Measurements from ENCODE around the gene KRTAP9-7.
A peak's percentile ranks its signal among the peaks of the same experiment; 100 is the strongest.

The KRTAP9-7 gene

DNA sequence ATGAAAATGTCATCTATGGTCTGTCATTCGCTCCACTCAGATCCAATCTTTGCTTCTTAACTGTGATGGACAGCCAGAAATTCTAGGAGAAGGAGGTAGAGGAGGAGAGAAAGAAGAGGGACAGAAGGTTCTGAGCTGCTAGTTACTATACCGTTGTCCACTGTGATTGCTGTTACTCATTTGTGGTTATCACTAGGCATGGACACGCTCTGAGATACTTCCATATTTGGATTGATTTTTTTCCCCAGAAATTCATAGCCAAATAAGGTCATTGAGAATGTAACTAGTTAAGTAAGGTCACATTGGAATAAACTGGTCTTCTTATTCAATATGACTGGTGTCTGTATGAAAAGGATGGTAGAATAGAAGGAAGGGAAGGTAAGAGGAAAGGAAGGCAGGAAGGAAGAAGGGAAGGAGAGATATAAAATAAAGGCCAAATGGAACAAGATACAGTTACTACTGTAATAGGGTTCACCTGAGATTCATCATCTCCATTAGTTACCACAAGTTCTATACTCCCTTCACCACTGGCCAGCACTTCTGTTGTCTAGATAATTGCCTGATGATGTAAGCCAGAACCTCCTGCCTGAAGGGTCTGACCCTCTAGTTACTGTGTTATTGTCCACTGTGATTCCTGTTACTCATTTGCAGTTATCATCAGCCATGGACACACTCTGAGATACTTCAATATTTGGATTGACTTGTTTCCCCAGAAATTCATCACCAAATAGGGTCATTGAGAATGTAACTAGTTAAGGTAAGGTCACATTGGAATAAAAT lies 2.9 kb downstream of the KRTAP9-7 start:
- DNase-seq = no peak

DNA sequence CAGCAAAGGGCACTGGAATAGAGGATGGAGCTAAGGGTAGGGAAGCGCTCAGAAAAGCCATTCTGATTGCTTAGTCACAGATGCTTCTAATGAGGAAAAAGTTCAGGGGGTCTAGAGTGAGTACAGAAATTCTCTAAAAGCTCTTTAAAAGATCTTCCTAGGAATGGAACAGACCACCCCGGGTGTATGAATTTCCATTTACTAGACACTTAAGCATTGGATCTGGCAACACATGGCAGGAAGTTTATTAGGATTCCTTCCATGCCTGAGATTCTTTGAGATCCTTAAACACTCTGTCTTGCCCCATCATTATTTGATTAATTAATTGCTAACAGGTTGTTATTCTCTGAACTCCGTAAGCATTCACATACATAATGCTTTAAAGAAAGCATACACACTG lies 8.5 kb downstream of the KRTAP9-7 start:
- DNase-seq = no peak

DNA sequence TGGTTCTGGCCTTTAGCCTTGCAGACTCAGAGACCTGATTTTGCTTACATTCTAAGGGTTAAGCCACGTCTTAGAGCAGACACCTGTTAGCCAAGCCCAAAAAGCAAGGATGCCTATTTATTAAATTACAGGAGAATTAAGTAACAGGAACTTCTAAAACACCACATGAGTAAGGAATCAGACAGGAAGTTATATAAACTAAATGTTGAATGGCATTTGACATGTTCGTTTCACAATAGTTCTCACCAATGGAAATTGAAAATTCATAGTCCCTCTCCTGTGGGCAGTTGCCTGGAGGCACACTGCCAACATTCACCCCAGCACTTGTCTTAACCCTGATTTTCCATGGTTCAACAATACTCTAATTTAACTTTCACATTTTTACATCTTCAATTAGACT lies 9.0 kb downstream of the KRTAP9-7 start:
- no peak for DNase-seq

DNA sequence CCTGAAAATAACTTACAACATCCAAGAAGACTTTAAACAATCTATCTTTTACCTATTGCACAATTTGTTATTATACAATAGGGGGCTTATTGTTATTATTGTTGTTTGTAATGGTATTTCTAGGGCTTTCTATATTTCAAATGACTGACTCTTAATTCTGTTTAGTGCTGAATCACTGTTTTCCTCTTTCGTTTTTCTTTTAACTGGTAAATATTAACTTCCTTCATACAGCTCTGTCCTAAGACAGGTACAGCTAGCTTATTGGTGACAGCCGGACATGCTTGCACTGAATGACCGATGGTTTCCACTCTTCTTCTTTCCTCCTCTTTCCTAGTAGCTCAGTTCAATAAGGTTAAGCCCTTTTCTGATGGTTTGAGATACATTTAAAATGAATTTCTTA lies 11.6 kb downstream of the KRTAP9-7 start:
- no peak for DNase-seq

DNA sequence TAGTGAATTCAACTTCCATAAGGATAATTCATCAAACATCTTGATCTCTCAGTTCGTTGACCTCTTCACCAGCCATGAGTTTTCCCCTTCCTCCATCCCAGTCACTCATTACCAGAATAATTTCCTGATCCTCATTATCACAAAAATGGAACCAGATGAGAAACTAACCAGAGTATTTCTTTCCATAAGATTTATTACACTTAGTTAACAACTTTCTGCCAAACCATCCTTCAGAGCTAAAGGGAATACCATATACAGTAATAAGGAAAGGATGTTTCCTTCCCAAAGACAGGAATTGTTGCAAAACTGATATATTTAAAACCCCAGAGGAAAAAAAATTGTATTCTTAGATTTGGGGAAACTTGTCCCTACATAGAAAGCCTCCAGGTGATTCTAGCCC lies 18.5 kb downstream of the KRTAP9-7 start:
- no peak for DNase-seq

DNA sequence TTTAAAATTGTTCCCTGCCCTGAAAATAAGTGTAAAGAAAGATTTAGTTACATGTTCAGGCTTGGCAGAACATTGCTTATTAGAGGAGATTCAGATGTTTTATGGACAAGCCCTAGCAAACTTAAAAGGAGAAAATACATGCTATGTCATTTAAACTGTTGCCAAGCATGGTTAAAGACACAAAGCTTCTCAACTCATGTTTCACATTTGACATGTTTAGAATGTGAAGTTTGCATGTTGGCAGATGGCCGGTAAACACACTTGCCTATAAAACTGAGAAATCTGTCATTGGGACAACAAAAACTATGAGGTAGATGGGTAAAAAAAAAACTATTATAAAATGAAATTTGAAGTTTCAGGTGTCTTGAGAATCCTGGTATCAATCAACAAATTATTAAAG lies 21.3 kb downstream of the KRTAP9-7 start:
- no peak for DNase-seq

DNA sequence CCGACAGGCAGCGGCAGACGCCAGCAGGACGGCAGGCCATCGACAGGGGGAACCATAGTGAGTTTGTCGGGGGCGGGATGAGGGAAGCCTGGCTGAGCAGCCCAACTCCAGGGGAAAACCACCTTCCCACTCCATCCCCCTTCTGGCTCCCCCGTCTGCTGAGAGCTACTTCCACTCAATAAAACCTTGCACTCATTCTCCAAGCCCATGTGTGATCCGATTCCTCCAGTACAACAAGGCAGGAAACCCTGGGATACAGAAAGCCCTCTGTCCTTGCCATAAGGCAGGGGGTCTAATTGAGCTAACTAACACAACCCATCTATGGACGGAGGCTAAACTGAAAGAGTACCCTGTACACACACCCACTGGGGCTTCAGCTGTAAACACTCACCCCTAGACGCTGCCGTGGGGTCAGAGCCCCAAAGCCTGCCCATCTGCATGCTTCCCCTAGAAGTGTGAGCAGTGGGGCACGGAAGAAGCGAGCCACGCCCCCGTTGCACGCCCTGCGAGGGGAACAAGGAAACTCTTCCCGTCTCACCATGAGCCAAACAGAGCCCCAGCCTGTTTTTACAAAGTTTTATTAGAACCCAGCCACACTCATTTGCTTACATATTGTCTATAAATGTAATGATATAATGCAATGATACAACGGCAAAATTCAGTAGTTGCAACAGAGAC lies 23.1 kb downstream of the KRTAP9-7 start:
- no peak for DNase-seq

DNA sequence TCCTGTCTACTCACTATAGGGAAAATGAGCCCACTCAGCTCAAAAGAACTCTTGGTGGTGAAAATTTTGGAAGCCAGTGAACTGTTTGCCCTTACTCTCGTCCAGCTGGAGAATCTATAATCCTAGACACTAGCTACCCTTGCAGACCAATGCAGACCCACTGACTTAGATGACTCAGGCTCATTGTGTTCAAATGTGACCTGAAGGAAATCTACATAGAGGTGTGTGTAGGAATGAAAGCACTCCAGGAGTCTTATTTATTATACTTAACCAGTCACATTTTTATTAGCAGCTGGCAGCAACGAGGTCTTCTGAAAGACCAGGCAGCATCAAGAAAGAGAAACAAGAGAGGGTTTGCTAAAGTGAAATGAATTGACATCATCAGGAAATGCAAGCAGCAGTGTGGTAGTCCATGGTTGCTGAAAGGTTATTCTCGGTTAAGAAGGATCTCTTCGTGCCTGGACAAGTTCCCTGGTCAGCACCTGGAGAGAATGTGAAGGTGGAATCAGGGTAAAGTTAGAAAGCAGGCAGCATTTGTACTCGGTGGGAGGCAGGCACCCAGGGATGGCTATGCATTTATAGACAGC lies 25.8 kb downstream of the KRTAP9-7 start:
- no peak for DNase-seq

DNA sequence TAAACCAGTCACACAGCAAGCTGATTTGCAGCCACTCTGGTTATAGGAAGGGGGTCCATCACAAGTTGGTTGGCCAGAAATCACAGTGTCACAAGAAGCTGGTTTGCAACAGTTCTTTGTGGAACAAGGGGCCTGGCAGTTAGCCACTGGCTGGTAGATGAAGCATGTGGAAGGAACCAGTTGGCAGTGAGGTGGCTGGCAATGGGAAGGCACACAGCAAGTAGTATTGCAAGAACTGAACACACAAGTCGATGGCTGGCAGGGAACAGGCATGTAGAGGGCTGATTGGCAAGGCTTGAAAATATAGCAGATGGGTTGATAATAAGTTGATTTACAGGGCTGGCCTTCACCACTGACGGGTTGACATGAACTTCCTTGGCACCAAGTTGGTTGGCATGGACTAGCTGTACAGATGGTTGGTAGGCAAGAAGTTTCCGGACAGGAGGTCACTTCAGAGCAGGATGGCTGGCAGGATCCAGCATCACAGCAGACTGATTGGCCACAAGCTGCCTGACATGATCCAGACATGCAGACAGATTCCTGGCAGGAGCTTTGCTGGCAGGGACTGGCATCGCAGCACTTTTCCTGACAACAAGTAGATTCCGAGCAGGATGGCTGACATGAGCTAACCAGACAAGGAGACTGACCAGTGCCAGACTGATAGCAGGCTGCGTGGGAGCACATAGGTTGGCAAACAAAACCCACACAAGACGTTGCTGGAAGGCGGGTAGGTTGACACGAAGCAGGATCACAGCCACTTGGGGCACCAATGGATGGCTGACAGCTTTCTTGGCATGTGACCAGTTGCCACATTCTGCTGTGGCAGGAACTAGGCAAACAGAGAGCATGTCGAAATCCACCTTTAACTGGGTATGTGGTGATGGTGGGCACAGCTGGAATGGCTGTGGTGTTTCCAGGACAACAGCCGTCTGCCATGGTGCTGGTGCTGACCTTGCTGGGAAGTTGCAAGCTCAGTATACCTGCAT lies 26.7 kb downstream of the KRTAP9-7 start, which contains the start of gene KRTAP29-1:
Gene KRTAP29-1, minus strand, starts transcription at position 936 of the 986 bp plus-strand sequence. Its CDS starts 0 bp downstream, at position 936.
- DNase-seq = peak; percentile 87

DNA sequence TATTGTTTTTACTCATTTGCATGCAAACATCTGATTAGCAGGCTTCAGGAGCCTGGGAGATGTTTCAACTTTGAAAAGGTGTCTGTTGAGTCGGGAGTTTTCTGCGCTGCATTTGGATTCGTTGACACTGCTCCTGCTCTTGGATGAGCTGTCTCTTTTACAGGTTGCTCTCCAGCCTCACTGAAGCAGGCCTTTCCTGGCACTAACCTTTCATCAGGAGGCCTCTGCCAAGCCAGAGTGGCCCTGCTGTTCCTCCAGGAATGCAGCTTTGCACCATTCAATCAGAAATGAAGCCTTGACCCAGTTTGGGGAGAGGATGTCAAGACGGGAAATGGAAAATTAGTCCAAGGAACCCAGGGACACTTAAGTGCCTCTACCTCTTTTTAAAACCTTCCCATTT lies 27.5 kb downstream of the KRTAP9-7 start:
- DNase-seq = no peak

DNA sequence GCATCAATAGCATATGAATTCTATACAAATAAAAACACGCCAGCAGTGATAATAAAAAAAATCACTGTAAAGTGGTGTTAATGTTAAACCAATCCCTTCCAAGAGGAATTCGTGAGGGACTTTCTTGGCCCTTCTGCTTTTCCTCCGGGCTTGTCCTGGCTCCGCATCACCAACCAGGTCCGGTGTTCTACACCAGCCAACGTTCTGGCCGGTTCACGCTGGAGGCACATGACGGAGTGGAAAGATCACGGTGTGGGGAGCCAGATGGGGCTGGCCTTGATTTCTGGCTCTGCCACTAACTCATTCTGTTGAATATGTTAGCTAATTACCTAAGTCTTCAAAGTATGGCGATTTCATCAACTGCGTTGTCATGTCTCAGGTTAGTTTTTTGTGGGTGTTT lies 28.6 kb downstream of the KRTAP9-7 start:
- DNase-seq = no peak

DNA sequence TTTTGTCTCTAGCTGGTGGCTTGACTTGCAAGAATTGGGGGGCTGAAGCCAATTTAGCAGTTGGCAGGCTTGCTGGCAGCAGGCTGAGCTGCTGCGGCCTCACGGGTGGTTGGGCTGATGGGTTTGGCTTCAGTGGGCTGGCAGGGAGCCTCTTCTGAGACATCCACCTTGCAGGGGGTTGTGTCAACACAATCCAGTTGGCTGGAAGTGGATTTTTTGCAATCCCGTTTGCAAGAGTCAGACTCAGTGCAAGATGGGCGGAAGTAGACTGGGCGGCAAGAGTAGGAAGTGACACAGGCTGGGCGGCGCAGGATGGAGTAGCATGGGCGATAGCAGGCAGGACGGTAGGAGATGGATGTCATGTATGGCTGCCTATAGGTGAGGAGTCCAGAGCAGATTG lies 32.1 kb downstream of the KRTAP9-7 start:
- DNase-seq = peak; percentile 78

DNA sequence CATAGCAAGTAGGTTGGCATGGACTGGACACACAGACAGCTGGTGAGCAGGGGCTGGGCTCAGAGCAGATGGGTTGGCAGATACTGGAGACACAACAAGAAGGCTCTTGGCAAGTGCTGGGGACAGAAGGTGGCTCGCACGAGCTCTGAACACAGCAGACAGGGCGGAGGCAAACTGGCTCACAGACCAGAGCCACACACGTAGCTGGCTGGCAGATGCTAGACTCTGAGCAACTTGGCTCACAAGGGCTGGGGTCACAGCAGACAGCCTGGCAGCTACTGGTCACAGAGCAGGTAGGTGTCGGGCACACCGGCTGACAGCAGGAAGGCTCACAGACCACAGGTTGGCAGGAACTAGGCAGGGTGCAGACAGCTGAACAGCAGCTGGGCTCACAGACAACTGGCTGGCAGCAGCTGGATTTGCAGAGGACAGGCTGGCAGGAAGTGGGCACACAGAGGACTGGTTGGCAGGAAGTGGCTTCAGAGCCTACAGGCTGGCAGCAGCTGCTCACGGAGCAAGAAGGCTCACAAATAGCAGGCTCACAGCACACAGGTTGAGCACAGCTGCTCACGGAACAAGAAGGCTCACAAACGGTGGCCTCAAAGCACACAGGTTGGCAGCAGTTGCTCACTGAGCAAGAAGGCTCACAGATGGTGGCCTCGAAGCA lies 32.9 kb downstream of the KRTAP9-7 start:
- DNase-seq = peak; percentile 90

DNA sequence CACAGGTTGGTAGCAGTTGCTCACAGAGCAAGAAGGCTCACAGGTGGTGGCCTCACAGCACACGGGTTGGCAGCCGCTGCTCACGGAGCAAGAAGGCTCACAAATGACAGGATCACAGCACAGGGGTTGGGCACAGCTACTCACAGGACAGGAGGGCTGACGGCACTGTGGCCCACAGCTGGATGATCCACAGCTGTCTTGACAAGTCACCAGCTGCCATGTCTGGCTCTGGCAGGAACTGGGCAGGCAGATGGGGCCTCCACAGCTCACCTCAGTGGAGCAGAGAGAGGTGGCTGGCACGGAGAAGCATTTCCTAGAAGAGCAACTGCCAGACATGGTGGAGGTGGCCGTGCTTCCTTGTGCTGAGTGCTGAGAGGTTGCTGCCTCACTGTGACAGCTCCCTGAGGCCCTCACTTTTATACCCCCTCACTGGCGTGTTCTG lies 33.4 kb downstream of the KRTAP9-7 start, which contains the start of gene KRTAP16-1:
Gene KRTAP16-1, minus strand, starts transcription at position 392 of the 442 bp plus-strand sequence. Its CDS starts 56 bp downstream, at position 336.
- DNase-seq = peak; percentile 88

DNA sequence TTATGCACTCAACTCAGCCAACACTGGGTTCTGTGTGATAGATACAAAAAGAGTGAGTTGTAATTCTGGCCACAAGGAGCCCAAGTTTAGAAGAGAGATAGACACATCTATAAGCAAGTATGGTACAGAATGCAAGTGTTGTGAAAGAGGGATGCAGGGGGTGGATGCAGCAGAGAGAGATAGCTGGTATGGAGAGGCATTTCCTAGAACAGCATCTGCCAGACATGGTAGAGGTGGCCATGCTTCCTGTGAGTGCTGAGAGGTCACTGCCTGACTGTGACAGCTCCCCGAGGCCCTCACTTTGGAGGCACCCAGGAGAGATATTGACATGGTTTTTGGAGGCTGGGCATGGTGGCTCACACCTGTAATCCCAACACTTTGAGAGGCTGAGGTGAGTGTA lies 35.6 kb downstream of the KRTAP9-7 start:
- DNase-seq = no peak

DNA sequence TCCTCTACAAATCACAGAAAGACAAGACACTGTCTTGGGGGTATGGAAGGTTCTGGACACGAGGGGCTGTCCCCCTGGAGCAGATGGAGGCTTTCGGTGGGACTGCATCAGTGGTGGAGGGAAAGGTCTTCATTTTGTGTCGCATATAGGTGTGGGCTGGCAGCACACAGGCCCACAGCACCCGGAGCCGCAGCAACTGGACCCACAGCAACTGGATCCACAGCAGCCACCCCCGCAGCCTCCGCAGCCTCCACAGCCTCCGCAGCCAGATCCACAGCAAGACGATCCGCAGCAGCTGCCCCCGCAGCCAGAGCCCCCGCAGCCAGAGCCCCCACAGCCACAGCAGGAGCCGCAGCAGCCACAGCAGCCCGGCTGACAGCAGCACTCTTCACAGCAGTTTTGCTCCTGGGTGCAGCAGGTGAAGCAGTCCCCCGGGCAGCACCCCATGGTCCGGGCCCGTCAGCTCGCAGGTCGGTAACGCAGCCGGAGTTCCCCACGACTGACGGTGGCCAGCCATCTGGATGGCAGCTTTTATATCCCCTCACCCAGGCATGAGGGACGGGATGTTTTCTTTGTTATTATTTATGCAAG lies 39.8 kb downstream of the KRTAP9-7 start, which contains the start of gene KRTAP17-1:
Gene KRTAP17-1, minus strand, starts transcription at position 507 of the 591 bp plus-strand sequence. Its CDS starts 60 bp downstream, at position 447.
- no peak for DNase-seq

DNA sequence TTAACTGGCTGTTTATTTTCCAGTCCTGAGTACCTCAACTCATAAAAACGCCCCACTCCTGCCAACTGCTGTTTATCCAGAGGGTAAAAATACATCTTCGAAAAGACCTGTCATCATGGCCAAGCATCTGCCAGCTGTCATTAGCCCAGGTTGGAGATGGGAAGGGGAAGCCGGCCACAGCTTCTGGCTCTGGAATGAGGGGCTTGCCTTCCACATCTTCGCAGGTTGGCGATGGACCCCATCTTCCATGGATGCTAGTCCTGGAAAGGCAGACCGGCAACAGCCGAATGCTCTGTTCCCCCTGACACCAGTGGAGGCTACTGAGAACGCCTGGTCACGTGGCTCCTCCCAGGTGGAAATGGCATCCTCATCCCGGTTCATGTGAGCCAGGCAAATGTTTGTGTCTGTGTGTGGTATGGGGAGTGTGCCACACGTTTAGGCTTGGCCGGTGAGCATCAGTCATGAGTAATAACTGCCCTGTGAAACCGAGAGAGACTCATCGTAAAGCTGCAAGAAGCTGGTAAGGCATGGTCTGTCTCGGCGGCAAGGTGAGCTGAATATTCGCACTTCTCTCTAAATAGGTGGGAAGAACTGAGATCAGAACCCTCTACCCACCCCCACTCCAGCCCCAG lies 40.4 kb downstream of the KRTAP9-7 start:
- DNase-seq = no peak

DNA sequence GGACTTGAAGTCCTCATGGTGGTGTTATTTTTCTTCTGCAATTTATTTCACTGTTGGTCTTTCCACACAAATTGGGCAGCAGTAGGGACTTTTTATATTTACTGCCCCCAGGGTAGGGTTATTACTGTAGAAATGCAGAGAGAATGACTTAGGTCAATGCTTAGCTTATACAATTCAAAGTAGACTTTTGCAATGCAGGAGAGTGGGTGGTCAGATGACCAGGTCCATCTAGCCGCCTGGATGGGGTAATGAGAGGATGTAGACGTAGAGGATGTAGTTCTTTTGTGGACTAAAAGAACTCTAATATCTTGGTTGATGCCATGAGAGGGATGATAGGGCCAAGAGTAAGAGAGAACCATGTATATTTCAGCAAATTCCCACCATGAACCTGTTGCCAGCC lies 42.7 kb downstream of the KRTAP9-7 start:
- DNase-seq = no peak

DNA sequence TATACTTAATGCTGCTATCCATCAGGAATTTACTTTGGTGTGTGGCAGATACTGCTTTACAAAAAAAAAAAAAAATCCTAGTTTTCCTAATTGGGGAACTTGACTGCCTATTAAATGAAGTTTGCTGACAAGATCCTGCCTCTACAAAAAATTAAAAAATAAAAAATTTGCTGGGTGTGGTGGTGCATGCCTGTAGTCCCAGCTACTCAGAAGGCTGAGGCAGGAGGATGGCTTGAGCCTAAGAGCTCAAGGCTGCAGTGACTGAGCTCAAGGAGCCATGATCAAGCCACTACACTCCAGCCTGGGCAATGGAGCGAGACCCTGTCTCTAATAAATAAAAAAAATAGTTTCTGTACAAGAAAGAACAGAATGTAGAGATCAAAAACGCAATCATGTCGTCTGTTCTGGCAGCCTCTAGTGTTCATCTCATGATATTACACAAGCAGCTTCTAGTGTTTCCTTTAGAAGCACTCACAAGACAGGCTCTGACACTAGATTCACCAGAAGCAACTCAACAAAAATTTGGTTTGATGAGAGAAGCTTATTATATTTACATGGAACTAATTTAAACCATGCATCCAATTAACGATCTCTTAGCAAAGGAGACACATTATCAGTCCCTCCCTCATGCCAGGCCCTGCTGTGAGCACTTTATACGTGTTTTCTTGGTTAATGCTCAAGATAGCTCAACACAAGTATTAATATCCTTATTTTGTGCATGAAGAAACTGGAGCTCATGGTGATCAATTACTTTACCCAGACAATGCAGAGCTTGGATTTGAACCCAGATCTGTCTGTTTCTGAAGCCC lies 46.8 kb downstream of the KRTAP9-7 start:
- DNase-seq = peak; percentile 60

All from NCI-H1694 (cell line).